Glutamatergic neuron (in vitro differentiated cells): ENCODE data around the gene TMEM150C. TPM values are rescaled to one million over a fixed set of nuclear protein-coding genes. Genes with fewer than 3 reads are reported as not detected.

Source experiments
- DNase-seq: peaks from one replicate; pipeline ENCODE4 v3.0.0; 2022
- H3K27ac Mint-ChIP-seq: one replicate; pipeline ENCODE4 v1.8.0; 2020; ENCODE audit warnings: mild to moderate bottlenecking, mixed read lengths, inconsistent platforms; ENCODE audit not compliant: unreplicated experiment
- H3K27me3 Mint-ChIP-seq: one replicate; pipeline ENCODE4 v1.8.0; 2020; ENCODE audit warnings: mild to moderate bottlenecking, moderate library complexity, mixed read lengths, inconsistent platforms; ENCODE audit not compliant: unreplicated experiment
- H3K36me3 Mint-ChIP-seq: one replicate; pipeline ENCODE4 v1.8.0; 2020; ENCODE audit warnings: mild to moderate bottlenecking, mixed read lengths, inconsistent platforms; ENCODE audit not compliant: unreplicated experiment
- H3K4me1 Mint-ChIP-seq: one replicate; pipeline ENCODE4 v1.8.0; 2020; ENCODE audit warnings: mild to moderate bottlenecking, low read depth, mixed read lengths, inconsistent platforms; ENCODE audit not compliant: unreplicated experiment
- H3K4me3 Mint-ChIP-seq: one replicate; pipeline ENCODE4 v1.8.0; 2020; ENCODE audit warnings: mild to moderate bottlenecking, mixed read lengths, inconsistent platforms; ENCODE audit not compliant: unreplicated experiment
- H3K9me3 Mint-ChIP-seq: one replicate; pipeline ENCODE4 v1.8.0; 2020; ENCODE audit warnings: mild to moderate bottlenecking, moderate library complexity, mixed read lengths, inconsistent platforms; ENCODE audit not compliant: unreplicated experiment
- total RNA-seq: library from RNA; stranded (reverse); fragmentation: NEBNext Ultra II Directional; extraction: Animal tissue kit (Norgen Biotek cat#: 25700); gene quantifications from one replicate; pipeline ENCODE4 v1.2.1, GENCODE V29; 2021; ENCODE audit not compliant: unreplicated experiment
- TF ChIP-seq, protein P1 (sequence below): fragments of 200-600 bp; sonication (generic); IDR thresholded peaks from one replicate; pipeline ENCODE4 v1.5.0; 2021; ENCODE audit not compliant: partially characterized antibody, unreplicated experiment

The TMEM150C gene
- total RNA-seq, 1 donor from 2014 or later = 5.1 TPM

DNA sequence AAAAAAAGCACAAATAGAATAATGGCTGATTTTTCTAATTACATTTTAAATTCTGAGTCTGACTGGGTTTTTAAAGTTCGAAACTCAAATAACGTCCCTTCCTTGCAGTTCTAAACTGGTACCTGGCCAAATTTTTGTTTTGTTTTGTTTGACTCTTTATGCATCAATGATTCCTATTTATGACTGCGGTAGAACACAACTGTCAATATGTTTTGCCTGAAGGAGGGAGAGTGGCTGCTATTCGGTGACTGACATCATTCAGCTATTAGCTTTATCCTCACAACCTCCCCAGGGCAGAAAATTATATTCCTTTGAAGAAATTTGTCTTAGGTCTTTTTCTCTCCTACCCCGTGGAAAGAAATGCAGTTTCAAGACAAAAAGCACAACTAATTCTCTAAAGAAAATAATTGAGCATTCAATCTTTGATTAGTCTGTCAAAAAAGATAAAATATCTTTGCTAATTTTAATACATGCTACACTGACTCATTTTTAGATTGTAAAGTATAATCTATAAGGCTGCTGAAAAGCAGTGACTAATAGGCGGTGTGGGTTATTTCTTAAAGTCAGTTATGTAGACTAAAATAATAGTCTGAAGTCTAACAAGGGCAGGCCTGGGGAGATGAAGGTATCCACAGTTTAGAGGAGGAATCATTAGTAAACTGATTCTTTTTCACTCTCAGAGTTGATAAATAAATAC, 61.9 kb downstream of the TMEM150C start:
- peak overlapping the region; percentile 58 for H3K4me3 Mint-ChIP-seq
- H3K36me3 Mint-ChIP-seq = no peaks in the 10 kb centered on the region
- peaks cover 17% of the 10 kb centered on the region for H3K4me1 Mint-ChIP-seq
- H3K27me3 Mint-ChIP-seq = peaks cover 2% of the 10 kb centered on the region
- peak overlapping the region; percentile 97 for H3K27ac Mint-ChIP-seq
- no peaks in the 10 kb centered on the region for H3K9me3 Mint-ChIP-seq
- no peak for DNase-seq
- TF ChIP-seq, protein P1, sequence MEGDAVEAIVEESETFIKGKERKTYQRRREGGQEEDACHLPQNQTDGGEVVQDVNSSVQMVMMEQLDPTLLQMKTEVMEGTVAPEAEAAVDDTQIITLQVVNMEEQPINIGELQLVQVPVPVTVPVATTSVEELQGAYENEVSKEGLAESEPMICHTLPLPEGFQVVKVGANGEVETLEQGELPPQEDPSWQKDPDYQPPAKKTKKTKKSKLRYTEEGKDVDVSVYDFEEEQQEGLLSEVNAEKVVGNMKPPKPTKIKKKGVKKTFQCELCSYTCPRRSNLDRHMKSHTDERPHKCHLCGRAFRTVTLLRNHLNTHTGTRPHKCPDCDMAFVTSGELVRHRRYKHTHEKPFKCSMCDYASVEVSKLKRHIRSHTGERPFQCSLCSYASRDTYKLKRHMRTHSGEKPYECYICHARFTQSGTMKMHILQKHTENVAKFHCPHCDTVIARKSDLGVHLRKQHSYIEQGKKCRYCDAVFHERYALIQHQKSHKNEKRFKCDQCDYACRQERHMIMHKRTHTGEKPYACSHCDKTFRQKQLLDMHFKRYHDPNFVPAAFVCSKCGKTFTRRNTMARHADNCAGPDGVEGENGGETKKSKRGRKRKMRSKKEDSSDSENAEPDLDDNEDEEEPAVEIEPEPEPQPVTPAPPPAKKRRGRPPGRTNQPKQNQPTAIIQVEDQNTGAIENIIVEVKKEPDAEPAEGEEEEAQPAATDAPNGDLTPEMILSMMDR = no peak

DNA sequence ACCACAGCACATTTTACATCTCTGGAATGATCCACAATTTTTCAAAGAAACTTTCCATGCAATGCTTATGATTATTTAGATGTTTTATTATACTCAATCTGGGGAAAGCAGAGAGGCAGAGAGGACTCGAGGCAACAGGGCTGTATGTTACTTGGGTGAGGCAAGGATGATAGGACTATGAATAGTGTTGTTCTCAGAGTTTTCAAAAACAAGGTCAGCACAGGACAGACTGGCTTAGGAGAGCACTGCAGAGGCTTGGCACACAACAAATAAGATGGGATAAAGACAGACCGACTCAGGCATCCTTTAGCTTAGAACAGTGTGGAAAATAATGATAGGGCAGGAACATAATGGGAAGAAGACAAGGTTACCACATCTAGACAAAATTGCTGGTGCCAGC, 65.4 kb downstream of the TMEM150C start:
- Mint-ChIP-seq H3K27me3 (peaks cover 2% of the 10 kb centered on the region), H3K4me1 (peaks cover 17% of the 10 kb centered on the region), H3K36me3 (no peaks in the 10 kb centered on the region), H3K9me3 (no peaks in the 10 kb centered on the region), H3K27ac (no peak overlapping the region), H3K4me3 (no peak overlapping the region)
- DNase-seq = no peak
- TF ChIP-seq, protein P1 = no peak

DNA sequence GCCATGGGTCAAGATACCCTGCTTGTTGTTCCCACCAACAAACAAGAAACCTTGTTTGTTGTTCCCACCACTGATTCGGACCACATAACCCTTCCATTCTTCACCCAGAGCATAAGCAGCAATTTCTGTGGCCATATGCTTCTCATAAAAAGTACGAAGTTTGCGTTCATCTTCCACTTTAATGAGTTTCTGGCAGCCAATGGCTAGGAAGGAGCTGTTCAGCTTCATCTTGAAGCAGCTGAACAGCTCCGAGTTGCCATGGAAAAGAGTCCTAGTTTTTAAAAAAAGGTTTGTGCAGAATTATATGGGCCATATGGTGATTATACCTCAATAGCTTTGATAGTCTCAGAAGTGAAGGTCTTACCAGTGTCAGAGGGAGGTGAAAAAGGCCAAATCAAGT, 66.1 kb downstream of the TMEM150C start:
- Mint-ChIP-seq H3K9me3 (no peaks in the 10 kb centered on the region), H3K4me3 (no peak overlapping the region), H3K4me1 (peaks cover 13% of the 10 kb centered on the region), H3K36me3 (no peaks in the 10 kb centered on the region), H3K27ac (no peak overlapping the region), H3K27me3 (peaks cover 2% of the 10 kb centered on the region)
- DNase-seq = no peak
- TF ChIP-seq, protein P1 = no peak

DNA sequence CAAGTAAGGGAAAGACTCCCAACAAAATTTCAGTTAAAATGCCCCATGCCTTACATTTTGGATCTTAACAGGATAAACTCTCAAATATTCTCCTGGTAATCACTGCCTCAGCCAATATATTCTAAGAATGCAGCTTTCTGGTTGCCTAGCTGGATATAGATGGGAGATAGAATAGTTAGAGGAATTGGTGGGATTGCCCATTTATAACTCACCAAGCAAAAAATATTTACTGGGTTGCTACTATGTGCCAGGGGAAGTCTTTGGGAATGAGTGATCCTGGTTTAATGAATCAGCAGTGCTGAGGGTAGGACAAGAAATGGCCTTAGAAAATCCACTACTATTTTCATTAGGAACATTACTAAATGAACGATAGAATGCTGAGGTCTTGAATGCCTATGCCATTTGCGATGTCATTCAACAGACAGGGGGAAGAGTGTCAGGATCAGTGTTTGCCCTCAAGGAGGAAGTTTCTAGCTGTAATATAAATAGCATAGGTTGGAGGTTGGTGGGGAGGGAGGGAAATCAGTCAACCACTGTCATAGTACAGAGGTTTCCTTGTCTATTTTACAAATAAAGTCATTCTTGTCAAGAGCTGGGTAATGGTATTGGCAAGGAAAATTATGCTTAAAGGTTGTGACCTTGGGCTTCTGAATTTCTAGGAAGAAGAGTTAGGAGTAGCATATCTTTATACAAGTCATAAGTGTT, 67.9 kb downstream of the TMEM150C start:
- Mint-ChIP-seq H3K36me3 (no peaks in the 10 kb centered on the region), H3K9me3 (no peaks in the 10 kb centered on the region), H3K4me3 (no peak overlapping the region), H3K4me1 (peaks cover 2% of the 10 kb centered on the region), H3K27me3 (peaks cover 3% of the 10 kb centered on the region), H3K27ac (no peak overlapping the region)
- TF ChIP-seq, protein P1 = no peak
- no peak for DNase-seq
